GM04503 (cell line): Measurements from ENCODE around the gene TTF2.

Experiments
- DNase-seq: peaks from one replicate; pipeline ENCODE4 v3.0.0-alpha.2; 2012; ENCODE audit warnings: low read depth

The TTF2 gene

DNA sequence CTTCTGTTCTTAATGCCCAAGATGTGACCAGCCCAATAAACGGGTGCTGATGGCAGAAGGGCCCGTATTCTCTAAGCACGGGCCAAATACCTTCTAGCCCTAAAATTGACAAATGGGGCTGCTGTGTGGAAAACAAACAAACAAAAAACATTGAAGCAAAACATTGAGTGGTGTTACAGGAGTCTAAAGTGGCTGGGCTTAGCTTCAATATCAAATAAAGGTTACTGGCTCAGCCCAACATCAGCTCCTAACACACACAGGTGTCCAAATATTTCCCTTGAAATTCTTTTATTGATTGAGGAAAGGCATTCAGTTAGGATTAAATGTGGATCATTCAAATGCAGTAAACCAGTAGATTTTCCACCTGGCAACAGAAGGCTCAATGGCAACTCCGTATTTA is 13.3 kb upstream of the TTF2 start:
- no peak for DNase-seq

DNA sequence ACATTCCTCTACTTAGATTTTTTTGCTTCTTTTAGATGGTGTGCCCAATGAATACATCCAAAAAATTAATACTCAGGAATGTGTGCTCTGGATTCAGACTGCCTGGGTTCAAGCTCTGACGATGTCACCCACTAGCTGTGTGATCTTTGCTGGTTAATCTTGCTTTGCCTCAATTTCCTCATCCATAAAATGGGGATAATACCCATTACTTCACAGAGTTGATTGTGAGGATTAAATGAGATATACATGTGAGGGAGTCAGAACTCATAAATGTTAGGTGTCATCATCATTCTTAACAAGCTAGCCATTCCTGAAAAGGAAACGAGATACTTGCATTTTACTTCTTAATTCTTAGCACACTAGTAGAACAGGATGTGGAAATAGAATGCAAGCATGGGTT is 12.9 kb upstream of the TTF2 start:
- no peak for DNase-seq

DNA sequence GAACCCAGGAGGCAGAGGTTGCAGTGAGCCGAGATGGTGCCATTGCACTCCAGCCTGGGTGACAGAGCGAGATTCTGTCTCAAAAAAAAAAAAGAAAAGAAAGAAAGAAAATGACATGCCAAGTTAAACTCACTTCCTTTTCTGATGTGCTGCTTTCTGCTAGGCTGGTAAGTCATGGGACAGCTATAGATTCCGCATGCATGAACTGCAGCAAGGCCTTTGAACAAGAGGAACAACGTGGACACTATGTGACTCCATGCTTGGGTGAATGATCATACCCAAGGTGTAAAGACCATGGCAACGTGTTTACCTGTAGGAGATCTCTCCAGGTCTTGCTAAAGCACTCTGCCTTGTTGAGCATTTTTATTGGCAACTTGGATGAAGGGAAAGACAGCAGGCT is 10.3 kb upstream of the TTF2 start:
- no peak for DNase-seq

DNA sequence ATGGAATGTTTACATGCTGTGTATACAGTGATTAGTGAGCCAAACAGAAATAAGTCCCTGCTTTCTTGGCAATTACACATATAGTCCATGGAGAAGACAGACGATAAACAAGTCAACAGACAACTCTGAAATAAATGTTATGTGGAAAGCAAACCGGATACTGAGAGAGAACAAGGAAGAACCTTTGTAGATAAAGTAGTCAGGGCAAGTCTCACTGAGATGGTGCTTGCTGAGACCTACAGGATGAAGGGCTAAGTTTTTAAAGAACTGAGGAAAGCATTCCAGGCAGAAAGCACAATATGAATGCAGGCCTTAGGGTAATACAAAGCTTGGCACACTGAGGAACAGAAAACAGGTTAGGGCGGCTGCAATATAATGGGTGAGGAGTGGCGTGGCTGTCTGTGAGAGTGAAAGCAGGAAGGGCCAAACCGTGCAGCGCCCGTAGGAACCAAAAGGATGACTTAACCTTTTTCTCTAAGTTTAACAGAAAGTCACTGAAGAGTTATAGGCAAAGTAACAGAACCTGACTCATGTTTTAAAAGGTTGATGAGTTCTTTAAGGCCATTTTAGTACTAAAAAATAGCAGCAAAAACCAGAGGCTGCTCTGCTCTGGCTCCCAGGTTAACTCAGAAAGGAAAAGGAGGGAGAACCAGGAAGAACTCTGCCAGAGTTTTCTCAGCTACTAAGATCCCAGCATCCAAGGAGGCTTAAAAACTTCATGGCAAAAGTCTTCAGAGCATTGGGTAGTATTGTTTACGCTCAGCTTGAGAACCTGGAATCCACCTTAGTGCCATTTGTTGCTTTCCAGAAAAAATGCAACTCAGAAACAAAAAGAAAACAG is 8.7 kb upstream of the TTF2 start:
- DNase-seq = no peak

DNA sequence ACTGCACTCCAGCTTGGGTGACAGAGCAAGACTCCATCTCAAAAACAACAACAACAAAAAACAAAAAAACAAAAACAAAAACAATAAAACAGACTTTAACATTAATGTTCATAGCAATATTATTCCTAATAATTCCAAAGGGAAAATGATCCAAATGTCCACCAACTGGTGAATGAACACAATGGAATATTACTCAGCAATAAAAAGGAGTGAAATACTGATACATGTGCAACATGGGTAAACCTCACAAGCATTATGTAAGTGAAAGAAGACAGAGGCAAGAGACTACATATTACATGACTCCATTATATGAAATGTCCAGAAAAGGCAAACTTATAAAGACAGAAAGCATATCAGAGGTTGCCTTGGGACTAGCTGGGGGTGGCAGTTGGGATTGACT is 6.1 kb upstream of the TTF2 start:
- no peak for DNase-seq

DNA sequence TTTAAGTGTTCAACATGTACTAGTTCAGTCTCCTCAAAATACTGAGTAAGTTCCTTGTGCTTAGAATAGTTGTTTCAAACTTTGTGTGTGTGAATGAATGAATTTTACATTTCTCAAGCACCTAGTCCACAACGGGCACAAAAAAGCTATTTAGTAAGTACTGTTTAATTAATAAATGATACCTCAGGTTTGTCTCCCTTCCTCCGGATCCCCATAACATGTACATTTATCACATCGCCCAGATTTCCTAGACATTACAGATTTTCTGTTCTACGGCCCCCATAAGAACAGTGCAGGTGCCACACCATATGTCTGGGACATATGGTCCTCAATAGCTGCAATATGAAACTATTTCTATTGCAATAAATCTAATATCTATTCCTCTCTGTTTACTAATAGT is 1.3 kb upstream of the TTF2 start:
- DNase-seq = no peak

DNA sequence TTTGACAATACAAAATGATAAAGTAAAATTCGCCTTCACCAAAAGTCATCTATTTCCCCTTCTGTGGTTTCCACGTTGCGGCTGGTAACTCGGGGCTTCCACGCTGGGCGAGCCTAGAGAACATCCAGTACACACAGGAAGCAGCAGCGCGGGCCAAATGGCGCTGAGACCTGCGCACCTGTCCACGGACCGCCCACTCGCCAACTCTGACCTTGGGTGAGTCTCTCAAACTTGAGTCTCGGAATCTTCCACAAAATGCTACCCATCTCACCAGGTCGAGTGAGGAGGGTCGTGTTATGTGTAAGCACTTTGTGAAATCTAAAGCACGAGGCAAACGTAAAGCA is 820 bp upstream of the TTF2 start:
- DNase-seq = no peak

DNA sequence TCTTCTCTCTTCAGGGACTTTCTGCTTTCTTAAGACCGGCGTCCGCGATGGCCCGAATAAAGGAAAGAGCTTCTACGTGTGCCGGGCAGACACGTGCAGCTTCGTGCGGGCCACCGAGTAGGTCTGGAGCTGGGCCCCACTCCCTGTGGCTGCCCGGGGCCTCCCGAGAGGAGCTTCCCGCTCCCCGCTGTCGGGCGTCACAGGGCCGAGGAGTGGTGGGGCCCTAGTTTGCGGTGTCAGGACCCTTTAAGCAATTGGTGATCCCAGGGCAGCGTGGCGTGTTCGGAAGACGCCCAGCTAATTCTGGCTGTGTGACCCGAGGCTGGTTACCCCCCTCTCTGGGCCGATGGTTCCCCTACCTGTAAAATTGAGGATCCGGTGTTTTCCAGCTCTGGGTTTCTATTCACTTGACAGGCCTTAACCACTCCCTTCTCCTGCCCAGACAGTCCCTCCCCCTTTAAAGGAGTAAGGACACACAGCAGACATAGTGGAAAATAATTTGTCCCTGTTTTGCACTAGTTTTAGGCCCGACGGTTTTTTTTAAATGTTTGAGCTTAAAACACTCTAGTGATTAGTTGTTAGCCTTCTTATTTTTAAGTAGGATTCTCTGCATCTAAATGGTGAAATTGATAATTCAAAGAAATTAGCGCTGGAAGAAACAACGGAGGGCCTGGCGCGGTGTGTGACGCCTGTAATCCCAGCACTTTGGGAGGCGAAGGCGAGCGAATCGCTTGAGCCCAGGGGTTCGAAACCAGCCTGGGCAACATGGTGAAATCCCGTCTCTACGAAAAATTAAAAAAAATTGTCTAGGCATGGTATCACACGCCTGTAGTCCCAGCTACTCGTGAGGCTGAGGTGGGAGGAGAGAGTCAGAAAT is 553 bp downstream of the TTF2 start:
- no peak for DNase-seq

DNA sequence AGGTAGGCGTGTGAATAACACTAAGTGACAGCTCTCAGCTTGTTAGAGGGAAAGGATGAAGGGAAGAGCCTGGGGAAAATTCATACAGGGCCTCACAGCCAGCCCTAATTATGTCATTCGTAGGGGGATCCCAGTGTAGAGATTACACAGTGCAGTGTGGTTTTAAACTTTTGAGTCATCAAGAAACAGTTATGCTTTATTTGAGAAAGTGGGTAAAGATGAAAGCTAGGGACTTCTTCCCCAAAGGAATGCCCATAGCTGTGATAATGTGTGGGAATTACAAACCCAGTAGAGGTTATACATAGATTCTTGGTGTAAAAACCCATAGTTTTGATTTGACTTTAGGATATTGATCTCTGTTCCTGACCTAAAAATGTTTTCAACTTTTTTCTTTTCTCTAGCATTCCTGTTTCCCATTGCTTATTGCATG is 1.9 kb downstream of the TTF2 start:
- peak; percentile 29 for DNase-seq

DNA sequence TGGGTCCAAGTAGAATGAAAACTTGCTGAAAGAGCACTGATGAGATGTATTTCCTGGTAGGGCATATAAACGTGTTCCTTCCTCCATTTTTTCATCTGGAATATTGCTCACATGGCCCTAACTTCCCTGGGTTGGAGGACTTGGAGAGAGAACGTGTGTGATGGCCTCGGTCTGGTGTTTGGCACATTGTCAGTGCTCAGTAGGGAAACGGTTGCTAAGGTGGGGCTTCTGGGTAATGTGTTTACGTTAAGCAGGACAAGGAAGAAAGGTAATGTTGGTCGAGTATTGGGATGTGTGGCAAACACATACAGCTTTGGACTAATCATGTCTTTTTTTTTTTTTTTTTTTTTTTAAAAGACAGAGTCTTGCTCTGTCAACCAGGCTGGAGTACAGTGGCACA is 6.2 kb downstream of the TTF2 start:
- DNase-seq = no peak

DNA sequence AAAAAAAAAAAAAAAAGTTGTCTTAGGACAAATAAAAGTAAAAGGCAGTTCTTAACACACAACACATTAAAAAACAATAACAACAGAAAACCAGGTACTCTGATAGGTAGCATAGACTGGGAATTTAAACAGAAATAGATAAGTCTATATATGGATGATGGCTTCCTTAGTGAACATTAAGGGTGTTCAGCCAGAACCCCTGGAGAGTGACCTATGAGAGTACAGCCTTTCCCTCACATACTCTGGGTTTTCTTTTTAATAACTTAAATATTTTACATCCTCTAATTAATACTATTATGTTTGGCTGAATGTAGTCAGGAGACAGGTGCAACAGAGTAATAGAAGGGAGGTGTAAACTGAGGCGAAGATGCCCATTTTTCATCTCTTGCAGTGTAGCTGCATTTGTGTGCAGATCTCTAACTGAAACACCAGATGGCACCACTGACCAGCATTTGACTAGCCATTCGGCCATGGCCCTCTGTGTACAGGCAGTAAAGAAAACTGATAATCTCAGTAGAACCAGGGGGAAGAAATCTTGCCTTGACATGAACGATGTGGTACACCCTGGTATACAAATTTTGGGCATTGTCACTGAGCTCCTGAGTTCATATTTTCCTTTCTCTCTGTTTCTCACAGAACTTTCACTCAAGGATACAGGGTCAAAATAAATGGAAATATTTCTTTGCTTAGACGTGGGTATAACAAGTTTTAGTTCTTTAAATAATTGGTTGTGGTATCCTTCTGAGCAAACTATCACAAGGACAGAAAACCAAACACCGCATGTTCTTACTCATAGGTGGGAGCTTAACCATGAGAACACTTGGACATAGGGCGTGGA is 7.6 kb downstream of the TTF2 start:
- DNase-seq = no peak

DNA sequence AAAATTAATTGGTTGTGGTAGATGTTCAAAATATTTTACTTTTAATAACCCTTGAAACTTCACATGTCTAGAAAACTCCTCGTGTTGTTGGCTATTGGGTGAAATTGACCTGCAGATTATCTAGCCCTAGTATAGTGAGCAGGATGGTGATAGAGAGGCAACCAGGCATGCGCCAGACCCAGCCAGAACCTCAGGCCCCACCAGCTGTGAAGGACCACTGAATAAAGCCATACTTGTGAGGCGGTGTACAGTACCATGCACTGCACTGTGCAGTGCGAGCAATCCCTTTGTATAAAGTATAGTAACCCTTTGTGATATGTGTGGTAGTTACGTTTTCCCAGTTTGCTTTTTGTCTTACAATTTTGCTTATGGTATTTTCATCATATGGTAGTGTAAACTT is 8.5 kb downstream of the TTF2 start:
- no peak for DNase-seq

DNA sequence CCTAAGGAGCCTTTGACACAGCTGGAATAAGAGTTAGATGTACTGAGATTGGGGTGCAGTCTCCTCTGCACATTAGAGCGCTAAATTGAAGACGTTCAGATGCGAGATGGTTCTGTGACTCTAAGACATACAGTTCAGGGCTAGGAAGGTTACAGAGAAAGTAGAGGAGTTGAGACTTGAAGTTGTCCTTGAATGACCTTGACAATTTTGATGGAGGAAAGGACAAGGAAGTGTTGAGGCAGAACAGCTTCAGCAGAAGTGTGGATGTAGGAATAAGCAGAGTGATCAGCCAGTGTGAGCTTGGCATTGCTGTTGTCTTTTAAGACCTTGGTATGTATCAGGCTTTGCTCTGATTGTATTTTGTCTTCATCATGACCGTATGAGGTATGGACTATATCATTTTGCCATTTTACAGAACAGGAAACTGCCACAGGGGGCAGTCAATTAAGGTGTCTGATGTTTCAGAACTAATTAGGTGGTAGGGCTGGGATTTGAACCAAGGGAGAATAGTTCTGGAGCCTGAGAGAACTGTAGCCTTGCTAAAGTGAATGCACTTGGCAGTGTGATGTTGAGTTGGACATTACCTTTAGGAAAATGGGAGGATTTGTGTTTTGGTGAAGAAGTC is 9.2 kb downstream of the TTF2 start:
- no peak for DNase-seq

DNA sequence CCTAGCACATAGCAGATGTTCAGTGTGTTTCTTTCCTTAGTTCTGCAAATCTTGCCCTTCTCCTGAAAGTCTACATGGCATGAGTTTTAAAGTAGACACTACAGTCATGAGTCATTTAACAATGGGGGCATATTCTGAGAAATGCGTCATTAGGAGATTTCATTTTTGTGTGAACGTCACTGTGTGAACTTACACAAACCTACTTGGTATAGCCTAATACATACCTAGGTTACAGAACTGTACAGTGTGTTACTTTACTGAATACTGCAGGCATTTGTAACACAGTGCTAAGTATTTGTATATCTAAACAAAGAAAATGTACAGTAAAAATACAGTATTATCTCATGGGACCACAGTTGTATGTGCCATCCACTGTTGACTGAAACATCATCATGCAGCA is 10.0 kb downstream of the TTF2 start:
- DNase-seq = no peak

DNA sequence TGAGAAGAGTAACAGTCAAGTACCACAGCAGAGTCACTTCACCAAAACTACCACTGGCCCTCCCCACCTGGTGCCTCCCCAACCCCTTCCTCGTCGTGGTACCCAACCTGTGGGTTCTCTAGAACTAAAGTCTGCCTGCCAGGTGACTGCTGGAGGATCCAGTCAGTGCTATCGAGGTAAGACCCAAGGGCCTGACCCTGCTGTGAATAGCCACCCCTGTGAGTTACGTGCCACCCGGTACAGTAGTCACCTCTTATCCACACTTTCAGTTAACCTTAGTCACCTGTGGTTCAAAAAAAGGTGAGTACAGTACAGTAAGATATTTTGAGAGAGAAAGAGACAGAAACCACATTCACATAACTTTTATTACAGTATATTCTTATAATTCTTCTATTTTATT is 16.5 kb downstream of the TTF2 start:
- no peak for DNase-seq

DNA sequence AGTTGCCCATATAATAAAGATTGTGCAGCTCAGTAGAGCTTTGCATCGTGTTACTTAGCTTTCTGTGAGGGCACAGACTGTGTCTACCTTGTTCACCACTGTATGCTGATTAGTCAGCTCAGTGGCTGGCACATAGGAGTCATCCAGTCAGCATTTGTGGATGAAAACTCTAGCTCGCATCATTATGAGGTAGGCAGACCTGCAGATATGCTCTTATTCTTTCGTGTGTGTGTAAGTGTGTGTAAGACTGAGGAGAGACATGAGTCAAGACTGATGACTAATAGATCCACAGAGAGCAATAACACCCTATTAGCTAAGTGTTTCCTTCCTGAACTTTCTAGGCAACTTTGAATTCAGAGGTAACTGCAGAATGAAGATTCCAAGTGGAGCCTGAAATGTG is 17.1 kb downstream of the TTF2 start:
- DNase-seq = no peak

DNA sequence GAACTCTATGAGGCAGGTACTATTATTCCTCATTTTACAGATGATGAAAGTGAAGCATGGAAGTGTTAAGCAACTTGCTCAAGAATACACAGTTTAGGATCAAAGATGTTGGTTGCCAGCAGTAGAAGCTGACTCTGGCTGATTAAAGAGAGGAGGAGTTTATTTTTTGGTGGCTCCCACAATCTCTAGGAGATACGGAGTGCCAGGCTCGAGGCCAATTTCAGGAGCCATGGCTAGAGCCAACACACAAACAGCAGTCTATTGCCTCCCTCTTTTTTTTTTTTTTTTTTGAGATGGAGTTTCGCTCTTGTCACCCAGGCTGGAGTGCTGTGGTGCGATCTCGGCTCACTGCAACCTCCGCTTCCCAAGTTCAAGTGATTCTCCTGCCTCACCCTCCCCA is 19.6 kb downstream of the TTF2 start:
- no peak for DNase-seq

DNA sequence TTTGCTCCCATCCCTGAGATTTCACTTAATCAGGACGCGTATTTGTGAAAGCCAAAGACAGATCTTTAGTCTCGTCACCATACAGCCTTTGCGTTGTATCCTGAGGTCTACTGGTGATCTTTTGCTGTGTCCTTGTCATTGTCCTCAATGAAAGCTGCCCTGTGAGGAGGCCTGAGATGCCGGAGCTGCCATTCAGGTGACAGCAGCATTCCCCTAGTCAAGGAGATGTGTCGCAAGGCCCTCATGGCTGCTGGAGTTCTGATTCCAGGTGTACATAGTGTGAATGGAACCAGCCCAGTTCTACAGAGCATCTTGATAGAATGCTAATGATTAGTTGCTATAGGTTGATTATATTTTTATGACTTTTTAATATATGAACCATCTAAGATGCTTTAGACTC is 24.1 kb downstream of the TTF2 start:
- no peak for DNase-seq

DNA sequence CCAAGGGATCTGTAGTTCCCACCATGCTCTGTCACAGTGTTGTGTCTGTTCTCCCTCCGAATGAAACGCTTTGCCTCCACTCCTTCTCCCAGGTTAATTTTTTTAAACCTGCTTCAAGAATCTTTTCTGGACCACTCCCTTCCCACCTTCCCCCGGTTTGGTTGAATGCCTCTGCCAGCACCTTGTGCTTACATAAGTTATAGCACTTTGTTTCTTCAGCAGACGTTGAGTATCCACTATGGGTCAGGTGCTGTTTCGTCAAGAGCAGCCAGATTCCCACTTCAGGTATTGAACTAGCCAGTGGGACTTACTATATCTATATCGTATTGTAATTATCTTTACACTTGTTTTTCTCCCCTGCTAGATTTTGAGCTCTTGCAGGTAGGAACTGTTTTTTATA is 27.6 kb downstream of the TTF2 start:
- DNase-seq = no peak

DNA sequence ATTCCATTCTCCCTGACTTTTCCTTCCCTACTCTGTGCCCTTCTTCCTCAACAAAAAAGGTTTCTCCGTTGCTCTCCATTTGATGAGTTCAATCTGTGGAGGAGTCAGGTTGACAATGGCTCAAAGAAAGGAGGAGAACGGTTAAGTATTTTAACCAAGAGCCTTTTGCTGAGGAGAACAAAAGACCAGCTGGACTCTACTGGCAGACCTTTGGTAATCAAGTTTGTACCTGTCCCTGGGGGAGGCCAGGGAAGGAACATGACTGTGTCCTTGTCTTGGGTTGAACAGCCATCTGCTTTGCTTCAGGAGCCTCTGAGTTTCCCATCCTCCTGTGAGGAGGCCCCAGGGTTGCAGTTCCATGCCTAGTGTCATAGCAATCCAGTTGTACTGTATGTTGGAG is 29.9 kb downstream of the TTF2 start:
- no peak for DNase-seq

DNA sequence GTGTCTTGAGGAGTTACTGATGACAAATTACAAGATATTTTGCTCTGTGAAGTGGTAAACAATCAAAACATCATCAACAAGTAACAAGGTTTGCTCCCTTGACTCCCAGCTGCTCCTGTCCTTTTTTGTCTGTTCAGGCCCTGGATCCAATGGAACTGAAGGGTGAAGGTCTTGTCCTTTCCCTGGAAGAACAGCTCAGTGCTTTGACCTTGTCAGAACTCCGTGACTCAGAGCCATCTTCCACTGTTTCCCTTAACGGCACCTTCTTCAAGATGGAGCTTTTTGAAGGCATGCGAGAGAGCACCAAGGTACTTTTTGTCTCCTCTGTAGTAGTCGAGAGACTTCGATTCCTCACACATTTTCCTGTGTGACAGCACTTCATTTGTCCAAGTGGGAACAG is 32.5 kb downstream of the TTF2 start:
- no peak for DNase-seq

DNA sequence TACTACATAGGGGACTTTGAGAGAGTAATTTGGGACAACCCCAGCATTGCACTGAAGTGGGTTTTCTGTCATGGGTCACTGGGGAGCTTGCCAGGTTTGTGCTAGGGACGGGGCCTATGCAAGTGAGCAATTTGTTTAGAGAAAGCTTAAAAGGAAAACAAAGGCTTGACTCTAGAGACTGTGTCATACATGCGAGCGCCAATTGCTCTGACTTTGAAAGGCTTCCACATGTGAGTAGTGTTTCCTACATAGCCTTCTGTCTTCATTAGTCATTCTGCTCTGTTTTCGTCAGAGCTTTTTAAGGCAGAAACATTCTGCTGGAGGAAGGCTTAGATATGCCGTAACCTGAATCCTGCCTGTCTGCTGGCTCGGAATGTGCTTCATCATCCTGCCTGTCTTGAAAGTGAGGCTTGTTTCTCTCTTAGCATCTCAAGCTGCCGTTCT is 33.0 kb downstream of the TTF2 start:
- peak; percentile 96 for DNase-seq
